ENCODE data around the gene LUC7L2. TPM values are rescaled to one million over a fixed set of nuclear protein-coding genes. Genes with fewer than 3 reads are reported as not detected.
"Not testable (repeated sequence)": the region's sequence is repeated elsewhere in the genome, so short reads cannot be mapped to it uniquely, and the experiment has no call there.

LUC7L2 gene
- total RNA-seq (28.5 TPM), polyA plus RNA-seq (ENCODE audit: insufficient read depth in 1 of 8, insufficient read length in 8 of 8, low replicate concordance in 1 of 8) (10 to 100 TPM; 54.5 to 80.4 (median 62.4) TPM)
- long read RNA-seq, donor 1, partial matches to known transcripts, result 0 of 4 reads
- long read RNA-seq, donor 1, other reads (novel, unspliced or antisense), result 0 of 4 reads
- long read RNA-seq, donor 2, partial matches to known transcripts, result 0 of 2 reads
- long read RNA-seq, donor 2, other reads (novel, unspliced or antisense), result 0 of 2 reads
- long read RNA-seq, donor 3, transcript LUC7L2-202 (10 exons, 2,645 nt), result major isoform, 26 of 40 reads
- long read RNA-seq, donor 3, partial matches to known transcripts, result 10 of 40 reads
- long read RNA-seq, donor 3, other reads (novel, unspliced or antisense), result 0 of 40 reads
- long read RNA-seq, donor 4, partial matches to known transcripts, result 8 of 12 reads
- long read RNA-seq, donor 4, other reads (novel, unspliced or antisense), result 0 of 12 reads
- long read RNA-seq, donor 5, transcript LUC7L2-202 (10 exons, 2,645 nt), result major isoform, 20 of 72 reads
- long read RNA-seq, donor 5, partial matches to known transcripts, result 47 of 72 reads
- long read RNA-seq, donor 5, other reads (novel, unspliced or antisense), result 0 of 72 reads
- long read RNA-seq, donor 6, transcript LUC7L2-202 (10 exons, 2,645 nt), result major isoform, 22 of 81 reads
- long read RNA-seq, donor 6, partial matches to known transcripts, result 55 of 81 reads
- long read RNA-seq, donor 6, other reads (novel, unspliced or antisense), result 0 of 81 reads
- long read RNA-seq, donor 7, transcript LUC7L2-202 (10 exons, 2,645 nt), result major isoform, 9 of 16 reads
- long read RNA-seq, donor 7, partial matches to known transcripts, result 7 of 16 reads
- long read RNA-seq, donor 7, other reads (novel, unspliced or antisense), result 0 of 16 reads
- long read RNA-seq, donor 8, transcript LUC7L2-202 (10 exons, 2,645 nt), result major isoform, 6 of 34 reads
- long read RNA-seq, donor 8, partial matches to known transcripts, result 28 of 34 reads
- long read RNA-seq, donor 8, other reads (novel, unspliced or antisense), result 0 of 34 reads
- long read RNA-seq, donor 9, transcript LUC7L2-202 (10 exons, 2,645 nt), result major isoform, 8 of 26 reads
- long read RNA-seq, donor 9, partial matches to known transcripts, result 16 of 26 reads
- long read RNA-seq, donor 9, other reads (novel, unspliced or antisense), result 0 of 26 reads
- long read RNA-seq, donor 10, transcript LUC7L2-202 (10 exons, 2,645 nt), result major isoform, 13 of 37 reads
- long read RNA-seq, donor 10, partial matches to known transcripts, result 22 of 37 reads
- long read RNA-seq, donor 10, other reads (novel, unspliced or antisense), result 0 of 37 reads
- long read RNA-seq, donor 11, transcript LUC7L2-202 (10 exons, 2,645 nt), result major isoform, 12 of 13 reads
- long read RNA-seq, donor 11, partial matches to known transcripts, result 0 of 13 reads
- long read RNA-seq, donor 11, other reads (novel, unspliced or antisense), result 0 of 13 reads

GRCh38 chr7:139359366-139360209, at the start of gene LUC7L2:
TSS of gene LUC7L2 (plus strand) at chr7:139359894. CDS start at chr7:139360262, 368 bp downstream.
- Histone ChIP-seq H3K27ac (ENCODE audit: low read length) (peak within 1 kb of the TSS; percentile 100), H3K27me3 (ENCODE audit: control insufficient read depth, insufficient read depth, low read length) (no peaks in the 10 kb centered on the region), H3K4me1 (ENCODE audit: control insufficient read depth, insufficient read depth, low read length) (peaks cover 6% of the 10 kb centered on the region), H3K9me3 (replicated peaks; ENCODE audit: control insufficient read depth, low read depth, low read length) (no peaks in the 10 kb centered on the region), H3K4me3 (ENCODE audit: low read length) (peak within 1 kb of the TSS; percentile 90), H3K36me3 (ENCODE audit: control insufficient read depth, insufficient read depth, low read length) (peaks cover 3% of the 10 kb centered on the region)
- WGBS (ENCODE audit: insufficient coverage), result under 1% methylated on average over 93 of the region's 98 CpGs
- DNase-seq, result peak; percentile 99

- Histone ChIP-seq H3K9me3 (replicated peaks; ENCODE audit: control insufficient read depth, low read depth, low read length) (no peaks in the 10 kb centered on the region), H3K4me1 (ENCODE audit: control insufficient read depth, insufficient read depth, low read length) (peaks cover 9% of the 10 kb centered on the region), H3K27ac (ENCODE audit: low read length) (no peak overlapping the region), H3K4me3 (ENCODE audit: low read length) (no peak overlapping the region), H3K36me3 (ENCODE audit: control insufficient read depth, insufficient read depth, low read length) (no peaks in the 10 kb centered on the region), H3K27me3 (ENCODE audit: control insufficient read depth, insufficient read depth, low read length) (no peaks in the 10 kb centered on the region)
- 80% methylated on average over 2 of the region's 5 CpGs for WGBS (ENCODE audit: insufficient coverage)
- DNase-seq, result no peak
Measured at GRCh38 chr7:139317939-139318505, 41.7 kb upstream of the LUC7L2 start.

- 49% methylated on average over 10 of the region's 11 CpGs for WGBS (ENCODE audit: insufficient coverage)
Measured at GRCh38 chr7:139321071-139321745, 38.5 kb upstream of the LUC7L2 start.

GRCh38 chr7:139324709-139325108, 35.0 kb upstream of the LUC7L2 start:
- not testable (repeated sequence) for H3K36me3 ChIP-seq (ENCODE audit: control insufficient read depth, insufficient read depth, low read length); H3K4me1 ChIP-seq (ENCODE audit: control insufficient read depth, insufficient read depth, low read length); H3K9me3 ChIP-seq (replicated peaks; ENCODE audit: control insufficient read depth, low read depth, low read length); H3K27ac ChIP-seq (ENCODE audit: low read length); H3K27me3 ChIP-seq (ENCODE audit: control insufficient read depth, insufficient read depth, low read length); H3K4me3 ChIP-seq (ENCODE audit: low read length); DNase-seq
- 94% methylated on average over 3 of the region's 11 CpGs for WGBS (ENCODE audit: insufficient coverage)

More at GRCh38 chr7:139321071-139321745, 38.5 kb upstream of the LUC7L2 start:
- no peaks in the 10 kb centered on the region for H3K27me3 ChIP-seq (ENCODE audit: control insufficient read depth, insufficient read depth, low read length)
- H3K9me3 ChIP-seq (replicated peaks; ENCODE audit: control insufficient read depth, low read depth, low read length), result no peaks in the 10 kb centered on the region
- no peaks in the 10 kb centered on the region for H3K36me3 ChIP-seq (ENCODE audit: control insufficient read depth, insufficient read depth, low read length)
- no peak overlapping the region for H3K4me3 ChIP-seq (ENCODE audit: low read length)
- peaks cover 9% of the 10 kb centered on the region for H3K4me1 ChIP-seq (ENCODE audit: control insufficient read depth, insufficient read depth, low read length)
- peak; percentile 33 for DNase-seq
- peak overlapping the region; percentile 76 for H3K27ac ChIP-seq (ENCODE audit: low read length)

GRCh38 chr7:139328375-139328774, 31.3 kb upstream of the LUC7L2 start:
- Histone ChIP-seq H3K4me3 (ENCODE audit: low read length) (no peak overlapping the region), H3K4me1 (ENCODE audit: control insufficient read depth, insufficient read depth, low read length) (no peaks in the 10 kb centered on the region), H3K36me3 (ENCODE audit: control insufficient read depth, insufficient read depth, low read length) (no peaks in the 10 kb centered on the region), H3K27me3 (ENCODE audit: control insufficient read depth, insufficient read depth, low read length) (no peaks in the 10 kb centered on the region), H3K9me3 (replicated peaks; ENCODE audit: control insufficient read depth, low read depth, low read length) (no peaks in the 10 kb centered on the region), H3K27ac (ENCODE audit: low read length) (no peak overlapping the region)
- 44% methylated on average over 1 of the region's 2 CpGs for WGBS (ENCODE audit: insufficient coverage)
- no peak for DNase-seq

GRCh38 chr7:139329119-139329518, 30.6 kb upstream of the LUC7L2 start:
- Histone ChIP-seq H3K27ac (ENCODE audit: low read length) (no peak overlapping the region), H3K9me3 (replicated peaks; ENCODE audit: control insufficient read depth, low read depth, low read length) (no peaks in the 10 kb centered on the region), H3K27me3 (ENCODE audit: control insufficient read depth, insufficient read depth, low read length) (no peaks in the 10 kb centered on the region), H3K4me3 (ENCODE audit: low read length) (no peak overlapping the region), H3K4me1 (ENCODE audit: control insufficient read depth, insufficient read depth, low read length) (no peaks in the 10 kb centered on the region), H3K36me3 (ENCODE audit: control insufficient read depth, insufficient read depth, low read length) (no peaks in the 10 kb centered on the region)
- DNase-seq, result no peak
- WGBS (ENCODE audit: insufficient coverage), result no CpG with 5 or more reads among the region's 2 CpGs

- no peaks in the 10 kb centered on the region for H3K4me1 ChIP-seq (ENCODE audit: control insufficient read depth, insufficient read depth, low read length)
- no peak for DNase-seq
- 75% methylated on average over 1 of the region's 3 CpGs for WGBS (ENCODE audit: insufficient coverage)
- H3K9me3 ChIP-seq (replicated peaks; ENCODE audit: control insufficient read depth, low read depth, low read length), result no peaks in the 10 kb centered on the region
- no peaks in the 10 kb centered on the region for H3K27me3 ChIP-seq (ENCODE audit: control insufficient read depth, insufficient read depth, low read length)
- no peak overlapping the region for H3K27ac ChIP-seq (ENCODE audit: low read length)
- H3K36me3 ChIP-seq (ENCODE audit: control insufficient read depth, insufficient read depth, low read length), result no peaks in the 10 kb centered on the region
- H3K4me3 ChIP-seq (ENCODE audit: low read length), result no peak overlapping the region
Measured at GRCh38 chr7:139330333-139331030, 29.2 kb upstream of the LUC7L2 start.

GRCh38 chr7:139332697-139333359, 26.9 kb upstream of the LUC7L2 start:
- H3K36me3 ChIP-seq (ENCODE audit: control insufficient read depth, insufficient read depth, low read length), result no peaks in the 10 kb centered on the region
- WGBS (ENCODE audit: insufficient coverage), result 81% methylated on average over 3 of the region's 5 CpGs
- H3K4me1 ChIP-seq (ENCODE audit: control insufficient read depth, insufficient read depth, low read length), result no peaks in the 10 kb centered on the region
- H3K9me3 ChIP-seq (replicated peaks; ENCODE audit: control insufficient read depth, low read depth, low read length), result no peaks in the 10 kb centered on the region
- no peaks in the 10 kb centered on the region for H3K27me3 ChIP-seq (ENCODE audit: control insufficient read depth, insufficient read depth, low read length)
- no peak for DNase-seq
- H3K4me3 ChIP-seq (ENCODE audit: low read length), result no peak overlapping the region
- H3K27ac ChIP-seq (ENCODE audit: low read length), result no peak overlapping the region

Measured in muscle of leg (tissue), 16 donors.